Superior temporal gyrus (tissue), 1 donor: ENCODE data around the gene CIT.
A peak's percentile ranks its signal among the peaks of the same experiment; 100 is the strongest.
"Not testable (repeated sequence)": the region's sequence is repeated elsewhere in the genome, so short reads cannot be mapped to it uniquely, and the experiment has no call there.

Source experiments
- DNase-seq: peaks from one replicate; pipeline ENCODE4 v3.0.0-alpha.2; 2016; ENCODE audit errors: extremely low spot score

The CIT gene

GRCh38 chr12:119876761-119877638, at the start of gene CIT:
Gene CIT, minus strand, starts transcription at chr12:119877320. Its CDS starts 1,152 bp downstream, at chr12:119876168.
- peak; percentile 92 for DNase-seq

- no peak for DNase-seq
Observed at GRCh38 chr12:119925269-119925668, 48.1 kb upstream of the CIT start.

- no peak for DNase-seq
Observed at GRCh38 chr12:119920064-119920463, 42.9 kb upstream of the CIT start.

GRCh38 chr12:119915894-119916510, 38.9 kb upstream of the CIT start:
- DNase-seq = no peak

- DNase-seq = no peak
Observed at GRCh38 chr12:119914666-119915065, 37.5 kb upstream of the CIT start.

GRCh38 chr12:119913536-119914330, 36.6 kb upstream of the CIT start:
- DNase-seq = no peak

GRCh38 chr12:119911182-119911581, 34.1 kb upstream of the CIT start:
- no peak for DNase-seq

- no peak for DNase-seq
Observed at GRCh38 chr12:119910586-119910985, 33.5 kb upstream of the CIT start.

- peak; percentile 80 for DNase-seq
Observed at GRCh38 chr12:119902084-119902509, 25.0 kb upstream of the CIT start.

- no peak for DNase-seq
Observed at GRCh38 chr12:119901670-119902069, 24.6 kb upstream of the CIT start.

- no peak for DNase-seq
Observed at GRCh38 chr12:119894916-119895315, 17.8 kb upstream of the CIT start.

GRCh38 chr12:119892611-119893010, 15.5 kb upstream of the CIT start:
- DNase-seq = not testable (repeated sequence)

- DNase-seq = no peak
Observed at GRCh38 chr12:119885549-119885948, 8.4 kb upstream of the CIT start.

- DNase-seq = not testable (repeated sequence)
Observed at GRCh38 chr12:119883791-119884190, 6.7 kb upstream of the CIT start.

GRCh38 chr12:119883237-119883636, 6.1 kb upstream of the CIT start:
- no peak for DNase-seq

GRCh38 chr12:119877639-119877948, 474 bp upstream of the CIT start:
- DNase-seq = no peak

- no peak for DNase-seq
Observed at GRCh38 chr12:119870457-119870856, 6.7 kb downstream of the CIT start.

- DNase-seq = no peak
Observed at GRCh38 chr12:119869720-119870119, 7.4 kb downstream of the CIT start.

GRCh38 chr12:119868992-119869391, 8.1 kb downstream of the CIT start:
- DNase-seq = no peak

GRCh38 chr12:119864591-119864990, 12.5 kb downstream of the CIT start:
- DNase-seq = no peak

- DNase-seq = no peak
Observed at GRCh38 chr12:119859241-119859640, 17.9 kb downstream of the CIT start.

GRCh38 chr12:119857041-119857591, 20.0 kb downstream of the CIT start:
- DNase-seq = no peak
